Hepatocyte (in vitro differentiated cells): ENCODE measurements around the gene TMEM51. TPM values are rescaled to one million over a fixed set of nuclear protein-coding genes. Genes with fewer than 3 reads are reported as not detected.

Source experiments
- DNase-seq: peaks from one replicate; pipeline ENCODE4 v3.0.0-alpha.2; 2016; ENCODE audit warnings: low spot score
- H2AFZ ChIP-seq: fragments of 200-600 bp; sonication (generic); 2 replicates; pipeline ENCODE4 v1.6.0; 2016; ENCODE audit warnings: antibody characterized with exemption, mild to moderate bottlenecking
- H3K27ac ChIP-seq: fragments of 200-600 bp; sonication (generic); 2 replicates; pipeline ENCODE4 v1.5.1; 2016; ENCODE audit warnings: mild to moderate bottlenecking
- H3K27me3 ChIP-seq: fragments of 200-600 bp; sonication (generic); 2 replicates; pipeline ENCODE4 v1.6.1; 2016
- H3K36me3 ChIP-seq: fragments of 200-600 bp; sonication (generic); replicated peaks from 2 replicates; pipeline ENCODE4 v1.5.1; 2016; ENCODE audit warnings: low read depth; ENCODE audit not compliant: insufficient read depth
- H3K4me1 ChIP-seq: fragments of 200-600 bp; sonication (generic); 2 replicates; pipeline ENCODE4 v1.5.1; 2016; ENCODE audit warnings: mild to moderate bottlenecking, moderate library complexity; ENCODE audit not compliant: insufficient read depth
- H3K4me2 ChIP-seq: fragments of 200-600 bp; sonication (generic); 2 replicates; pipeline ENCODE4 v1.6.0; 2016
- H3K4me3 ChIP-seq: fragments of 200-600 bp; sonication (generic); 2 replicates; pipeline ENCODE4 v1.5.1; 2016; ENCODE audit warnings: mild to moderate bottlenecking
- H3K79me2 ChIP-seq: fragments of 200-600 bp; sonication (generic); 2 replicates; pipeline ENCODE4 v1.6.0; 2017; ENCODE audit warnings: mild to moderate bottlenecking
- H3K9me2 ChIP-seq: fragments of 200-600 bp; sonication (generic); replicated peaks from 2 replicates; pipeline ENCODE4 v1.6.0; 2017; ENCODE audit warnings: mild to moderate bottlenecking; ENCODE audit not compliant: insufficient read depth
- H3K9me3 ChIP-seq: fragments of 200-600 bp; sonication (generic); 2 replicates; pipeline ENCODE4 v1.5.1; 2016; ENCODE audit warnings: low read depth, mild to moderate bottlenecking
- H4K20me1 ChIP-seq: fragments of 200-600 bp; sonication (generic); 2 replicates; pipeline ENCODE4 v1.6.0; 2016; ENCODE audit warnings: mild to moderate bottlenecking; ENCODE audit not compliant: insufficient read depth, poor library complexity, severe bottlenecking
- EZH2 ChIP-seq: fragments of 200-600 bp; sonication (generic); IDR thresholded peaks from 2 replicates; pipeline ENCODE4 v1.6.1; 2016; ENCODE audit warnings: antibody characterized with exemption, mild to moderate bottlenecking, borderline replicate concordance
- EZH2phosphoT487 ChIP-seq: fragments of 200-600 bp; sonication (generic); IDR thresholded peaks from one replicate; pipeline ENCODE4 v1.6.1; 2018; ENCODE audit warnings: antibody characterized with exemption, mild to moderate bottlenecking, low read depth, moderate library complexity; ENCODE audit not compliant: unreplicated experiment, severe bottlenecking
- WGBS: methylation state at CpG from one replicate; pipeline ENCODE4 v1.1.6; 2016; ENCODE audit warnings: low lambda C conversion rate; ENCODE audit errors: missing lambda C conversion rate; 5-methylcytosine and 5-hydroxymethylcytosine counted together
- polyA plus RNA-seq: library from polyadenylated mRNA; unstranded; fragments of >200 nt; fragmentation: Nextera tagmentation; extraction: Ambion mirVana; gene quantifications from 2 replicates; pipeline ENCODE4 v1.2.1, GENCODE V29; 2016
- total RNA-seq: library from RNA; depleted of rRNA; stranded (reverse); fragments of >200 nt; gene quantifications from 2 replicates; pipeline ENCODE4 v1.2.3, GENCODE V29; 2014
- TF ChIP-seq, protein P1 (sequence below): fragments of 200-600 bp; sonication (generic); IDR thresholded peaks from 2 replicates; pipeline ENCODE4 v1.5.1; 2016; ENCODE audit warnings: antibody characterized with exemption, mild to moderate bottlenecking; ENCODE audit not compliant: poor library complexity

TMEM51 gene
- total and polyA plus RNA-seq, 2 experiments from 2014 or later = 23.4 to 24.0 TPM

DNA sequence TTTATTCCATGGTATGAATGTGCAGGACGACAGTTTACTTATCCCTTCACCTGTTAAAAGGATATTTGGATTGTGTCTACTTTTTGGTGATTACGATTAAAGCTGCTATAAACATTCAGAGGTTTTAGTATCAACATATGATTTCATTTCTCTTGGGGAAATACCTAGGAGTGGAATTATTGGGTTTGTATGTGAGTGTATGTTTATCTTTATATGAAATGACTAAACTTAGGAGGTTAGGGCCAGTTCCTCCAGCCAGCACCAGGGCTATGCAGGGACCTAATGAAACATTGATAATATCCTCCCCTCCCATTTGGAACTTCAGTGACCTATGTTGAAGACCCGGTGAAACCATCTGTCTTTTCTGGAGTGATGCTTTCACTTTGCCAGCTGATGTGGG lies 13.8 kb downstream of the TMEM51 start:
- H3K79me2 ChIP-seq = peaks cover 89% of the 10 kb centered on the region
- TF ChIP-seq EZH2 (no peak), EZH2phosphoT487 (no peak)
- TF ChIP-seq, protein P1, sequence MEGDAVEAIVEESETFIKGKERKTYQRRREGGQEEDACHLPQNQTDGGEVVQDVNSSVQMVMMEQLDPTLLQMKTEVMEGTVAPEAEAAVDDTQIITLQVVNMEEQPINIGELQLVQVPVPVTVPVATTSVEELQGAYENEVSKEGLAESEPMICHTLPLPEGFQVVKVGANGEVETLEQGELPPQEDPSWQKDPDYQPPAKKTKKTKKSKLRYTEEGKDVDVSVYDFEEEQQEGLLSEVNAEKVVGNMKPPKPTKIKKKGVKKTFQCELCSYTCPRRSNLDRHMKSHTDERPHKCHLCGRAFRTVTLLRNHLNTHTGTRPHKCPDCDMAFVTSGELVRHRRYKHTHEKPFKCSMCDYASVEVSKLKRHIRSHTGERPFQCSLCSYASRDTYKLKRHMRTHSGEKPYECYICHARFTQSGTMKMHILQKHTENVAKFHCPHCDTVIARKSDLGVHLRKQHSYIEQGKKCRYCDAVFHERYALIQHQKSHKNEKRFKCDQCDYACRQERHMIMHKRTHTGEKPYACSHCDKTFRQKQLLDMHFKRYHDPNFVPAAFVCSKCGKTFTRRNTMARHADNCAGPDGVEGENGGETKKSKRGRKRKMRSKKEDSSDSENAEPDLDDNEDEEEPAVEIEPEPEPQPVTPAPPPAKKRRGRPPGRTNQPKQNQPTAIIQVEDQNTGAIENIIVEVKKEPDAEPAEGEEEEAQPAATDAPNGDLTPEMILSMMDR = no peak
- 67% methylated on average over 3 of the region's 3 CpGs for WGBS
- DNase-seq = no peak
- H3K27me3 ChIP-seq = no peaks in the 10 kb centered on the region
- H3K9me2 ChIP-seq = no peaks in the 10 kb centered on the region
- H3K36me3 ChIP-seq = no peaks in the 10 kb centered on the region
- peaks cover 6% of the 10 kb centered on the region for H4K20me1 ChIP-seq
- H3K4me3 ChIP-seq = no peak overlapping the region
- H3K27ac ChIP-seq = no peak overlapping the region
- no peak overlapping the region for H3K4me2 ChIP-seq
- no peaks in the 10 kb centered on the region for H3K9me3 ChIP-seq
- H3K4me1 ChIP-seq = no peaks in the 10 kb centered on the region
- no peak overlapping the region for H2AFZ ChIP-seq

GRCh38 chr1:15168479-15168878 lies 14.9 kb downstream of the TMEM51 start:
- Histone ChIP-seq H3K4me2 (no peak overlapping the region), H3K27ac (no peak overlapping the region), H3K36me3 (no peaks in the 10 kb centered on the region), H3K4me3 (no peak overlapping the region), H3K9me2 (no peaks in the 10 kb centered on the region), H3K79me2 (peaks cover 86% of the 10 kb centered on the region), H4K20me1 (peaks cover 6% of the 10 kb centered on the region), H3K4me1 (no peaks in the 10 kb centered on the region), H3K27me3 (no peaks in the 10 kb centered on the region), H2AFZ (no peak overlapping the region), H3K9me3 (no peaks in the 10 kb centered on the region)
- WGBS = 73% methylated on average over 5 of the region's 5 CpGs
- no peak for DNase-seq
- no peak for TF ChIP-seq EZH2phosphoT487
- TF ChIP-seq, protein P1 = no peak

DNA sequence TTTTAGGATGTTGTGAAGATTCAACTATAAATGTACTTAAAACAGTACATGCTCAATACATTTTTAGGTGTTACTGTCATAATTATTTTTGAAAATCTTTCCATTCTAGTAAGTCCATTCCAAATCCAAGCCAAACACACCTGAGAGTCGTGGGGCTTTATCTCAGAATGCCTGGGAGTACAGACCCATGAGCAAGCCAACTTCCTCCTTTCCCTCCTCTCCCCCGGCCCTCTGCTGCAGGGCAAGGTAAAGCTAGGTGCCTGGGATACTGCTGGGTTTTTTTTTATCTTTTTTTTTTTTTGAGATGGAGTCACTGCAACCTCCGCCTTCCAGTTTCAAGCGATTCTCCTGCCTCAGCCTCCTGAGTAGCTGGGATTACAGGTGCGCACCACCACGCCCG lies 16.5 kb downstream of the TMEM51 start:
- Histone ChIP-seq H3K27me3 (no peaks in the 10 kb centered on the region), H3K4me3 (no peak overlapping the region), H3K27ac (no peak overlapping the region), H3K4me1 (peaks cover 8% of the 10 kb centered on the region), H3K9me2 (no peaks in the 10 kb centered on the region), H2AFZ (no peak overlapping the region), H3K79me2 (peaks cover 85% of the 10 kb centered on the region), H3K4me2 (no peak overlapping the region), H3K36me3 (no peaks in the 10 kb centered on the region), H4K20me1 (peaks cover 6% of the 10 kb centered on the region), H3K9me3 (no peaks in the 10 kb centered on the region)
- WGBS = 94% methylated on average over 5 of the region's 7 CpGs
- TF ChIP-seq EZH2 (no peak), EZH2phosphoT487 (no peak)
- TF ChIP-seq, protein P1 = no peak
- DNase-seq = no peak
